Neural progenitor cell (in vitro differentiated cells): Measurements from ENCODE around the gene ALG1L2.
"Not testable (repeated sequence)": the region's sequence is repeated elsewhere in the genome, so short reads cannot be mapped to it uniquely, and the experiment has no call there.

ENCODE experiments used
- EZH2 ChIP-seq: fragments of 200-600 bp; sonication (generic); IDR thresholded peaks from 2 replicates; pipeline ENCODE4 v1.6.1; 2017; ENCODE audit warnings: antibody characterized with exemption, mild to moderate bottlenecking, moderate library complexity
- TF ChIP-seq, protein P1 (sequence below): fragments of 200-600 bp; sonication (generic); IDR thresholded peaks from 2 replicates; pipeline ENCODE4 v1.5.1; 2017; ENCODE audit warnings: antibody characterized with exemption, mild to moderate bottlenecking

- TF ChIP-seq, protein P1, sequence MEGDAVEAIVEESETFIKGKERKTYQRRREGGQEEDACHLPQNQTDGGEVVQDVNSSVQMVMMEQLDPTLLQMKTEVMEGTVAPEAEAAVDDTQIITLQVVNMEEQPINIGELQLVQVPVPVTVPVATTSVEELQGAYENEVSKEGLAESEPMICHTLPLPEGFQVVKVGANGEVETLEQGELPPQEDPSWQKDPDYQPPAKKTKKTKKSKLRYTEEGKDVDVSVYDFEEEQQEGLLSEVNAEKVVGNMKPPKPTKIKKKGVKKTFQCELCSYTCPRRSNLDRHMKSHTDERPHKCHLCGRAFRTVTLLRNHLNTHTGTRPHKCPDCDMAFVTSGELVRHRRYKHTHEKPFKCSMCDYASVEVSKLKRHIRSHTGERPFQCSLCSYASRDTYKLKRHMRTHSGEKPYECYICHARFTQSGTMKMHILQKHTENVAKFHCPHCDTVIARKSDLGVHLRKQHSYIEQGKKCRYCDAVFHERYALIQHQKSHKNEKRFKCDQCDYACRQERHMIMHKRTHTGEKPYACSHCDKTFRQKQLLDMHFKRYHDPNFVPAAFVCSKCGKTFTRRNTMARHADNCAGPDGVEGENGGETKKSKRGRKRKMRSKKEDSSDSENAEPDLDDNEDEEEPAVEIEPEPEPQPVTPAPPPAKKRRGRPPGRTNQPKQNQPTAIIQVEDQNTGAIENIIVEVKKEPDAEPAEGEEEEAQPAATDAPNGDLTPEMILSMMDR, result not testable (repeated sequence)
- not testable (repeated sequence) for TF ChIP-seq EZH2
Observed at GRCh38 chr3:130042736-130043135, 38.9 kb upstream of the ALG1L2 start.
